GM21360 (cell line): ENCODE measurements around the gene OR52E8.

Source experiments
- ATAC-seq: cut with Tn5 transposase; IDR thresholded peaks from one replicate; pipeline ENCODE4 v1.9.1; 2021; ENCODE audit warnings: mild to moderate bottlenecking, moderate library complexity; ENCODE audit not compliant: unreplicated experiment

Gene OR52E8

GRCh38 chr11:5808500-5809121 is 48.9 kb downstream of the OR52E8 start, which contains the start of gene OR52N2:
OR52N2 (plus strand) TSS chr11:5808924; CDS start chr11:5820336, 11,412 bp downstream.
- ATAC-seq: peak; percentile 93

GRCh38 chr11:5807580-5807979 is 49.9 kb downstream of the OR52E8 start:
- no peak for ATAC-seq
